Gastroesophageal sphincter (tissue), 4 donors: ENCODE data around the gene STAU1. TPM values are rescaled to one million over a fixed set of nuclear protein-coding genes. Genes with fewer than 3 reads are reported as not detected.
"Not testable (repeated sequence)": the region's sequence is repeated elsewhere in the genome, so short reads cannot be mapped to it uniquely, and the experiment has no call there.

ENCODE experiments used
- ATAC-seq: fragments of 150-250 bp; one replicate; pipeline ENCODE4 v1.9.1; 2016; ENCODE audit warnings: mild to moderate bottlenecking, moderate library complexity
- H3K27ac ChIP-seq, 4 donors: fragments of 200-600 bp; sonication (generic) in 3 of 4; 1 replicate in 3 of 4; 2 replicates in 1 of 4; pipeline ENCODE4 v1.5.1; 2016 to 2019
- H3K27me3 ChIP-seq: fragments of 200-600 bp; sonication (generic); one replicate; pipeline ENCODE4 v1.5.1; 2019
- H3K36me3 ChIP-seq, 2 donors: fragments of 200-600 bp; sonication (generic); one replicate each; pipeline ENCODE4 v1.5.1; 2019; ENCODE audit warnings: control low read depth in 1 of 2
- H3K4me1 ChIP-seq, 3 donors: fragments of 200-600 bp; sonication (generic); 1 replicate in 2 of 3; 2 replicates in 1 of 3; pipeline ENCODE4 v1.5.1; 2016 to 2019; ENCODE audit warnings: control low read depth in 2 of 3
- H3K4me3 ChIP-seq, 2 donors: fragments of 200-600 bp; sonication (generic); one replicate each; pipeline ENCODE4 v1.5.1; 2019; ENCODE audit warnings: mild to moderate bottlenecking in 1 of 2, moderate library complexity in 1 of 2
- H3K9me3 ChIP-seq, 3 donors: fragments of 200-600 bp; sonication (generic); one replicate each; pipeline ENCODE4 v1.5.1; 2017 to 2019; ENCODE audit warnings: control low read depth in 2 of 3
- CTCF ChIP-seq, 4 experiments: fragments of 200-600 bp in 2 of 4; fragments of 450-650 bp in 2 of 4; sonication (generic) in 1 of 4; IDR thresholded peaks; one replicate each; pipeline ENCODE4 v1.5.1; 2017 to 2019; ENCODE audit warnings: antibody characterized with exemption in 4 of 4, mild to moderate bottlenecking in 2 of 4, moderate library complexity in 2 of 4
- EP300 ChIP-seq: sonication (generic); formaldehyde crosslinking; IDR thresholded peaks from one replicate; pipeline ENCODE4 v1.6.1; 2017; ENCODE audit warnings: antibody characterized with exemption, mild to moderate bottlenecking
- POLR2A ChIP-seq, 2 donors: fragments of 450-650 bp; IDR thresholded peaks; one replicate each; pipeline ENCODE4 v1.6.1; 2017; ENCODE audit warnings: antibody characterized with exemption in 2 of 2, mild to moderate bottlenecking in 2 of 2, moderate library complexity in 1 of 2
- POLR2AphosphoS5 ChIP-seq: sonication (generic); formaldehyde crosslinking; IDR thresholded peaks from one replicate; pipeline ENCODE4 v1.6.1; 2017; ENCODE audit warnings: antibody characterized with exemption
- WGBS, 2 donors: methylation state at CpG; one replicate each; pipeline ENCODE4 v1.1.5; 2018; ENCODE audit warnings: low coverage in 1 of 2; 5-methylcytosine and 5-hydroxymethylcytosine counted together
- total RNA-seq, 4 donors: library from RNA; depleted of rRNA; stranded (reverse); fragments of >200 nt; gene quantifications; one replicate each; pipeline ENCODE4 v1.1.0, GENCODE V29; 2016

The STAU1 gene
- total RNA-seq, 4 donors from 2014 or later: 86.3 to 134 (median 104) TPM

- no peak for TF ChIP-seq EP300
- no peak for TF ChIP-seq POLR2AphosphoS5
- no peak for TF ChIP-seq POLR2A (IDR thresholded peaks at IDR 0.05)
- TF ChIP-seq CTCF (IDR thresholded peaks at IDR 0.05): no peak
- no peak for ATAC-seq
- WGBS, 2 donors: 86% methylated on average over 6 of the region's 6 CpGs; no CpG with 5 or more reads in 1 of the 2 donors
These were observed 18.9 kb upstream of the STAU1 start for GRCh38 chr20:49207076-49207475.

GRCh38 chr20:49203746-49204145 is 15.6 kb upstream of the STAU1 start:
- no peaks in the 10 kb centered on the region for H3K9me3 ChIP-seq
- no peak for TF ChIP-seq CTCF (IDR thresholded peaks at IDR 0.05)
- no peak for TF ChIP-seq POLR2AphosphoS5
- no peak for TF ChIP-seq EP300
- TF ChIP-seq POLR2A (IDR thresholded peaks at IDR 0.05): no peak
- ATAC-seq: no peak
- H3K27me3 ChIP-seq: no peaks in the 10 kb centered on the region
- H3K27ac ChIP-seq: no peak overlapping the region
- no peaks in the 10 kb centered on the region for H3K36me3 ChIP-seq
- H3K4me3 ChIP-seq: no peak overlapping the region
- 62 to 90% methylated on average over 9 of the region's 9 CpGs for WGBS, 2 donors
- no peaks in the 10 kb centered on the region for H3K4me1 ChIP-seq

More at GRCh38 chr20:49207076-49207475, 18.9 kb upstream of the STAU1 start:
- peaks cover 0 to 11% (median 0%) of the 10 kb centered on the region in 3 donors for H3K9me3 ChIP-seq
- no peaks in the 10 kb centered on the region for H3K27me3 ChIP-seq
- H3K4me3 ChIP-seq: no peak overlapping the region
- no peaks in the 10 kb centered on the region for H3K4me1 ChIP-seq
- H3K27ac ChIP-seq: no peak overlapping the region
- H3K36me3 ChIP-seq: no peaks in the 10 kb centered on the region

- Histone ChIP-seq H3K36me3 (no peaks in the 10 kb centered on the region), H3K27ac (no peak overlapping the region), H3K4me1 (no peaks in the 10 kb centered on the region), H3K9me3 (no peaks in the 10 kb centered on the region), H3K4me3 (no peak overlapping the region), H3K27me3 (no peaks in the 10 kb centered on the region)
- WGBS, 2 donors: 90 to 92% methylated on average over 2 to 5 of the region's 7 CpGs
- TF ChIP-seq CTCF (IDR thresholded peaks at IDR 0.05) (no peak), POLR2AphosphoS5 (no peak), EP300 (no peak), POLR2A (IDR thresholded peaks at IDR 0.05) (no peak)
- no peak for ATAC-seq
These were observed 14.9 kb upstream of the STAU1 start for GRCh38 chr20:49203011-49203410.

GRCh38 chr20:49199729-49200293 is 11.7 kb upstream of the STAU1 start:
- H3K27ac ChIP-seq: no peak overlapping the region
- H3K36me3 ChIP-seq: no peaks in the 10 kb centered on the region
- H3K9me3 ChIP-seq: no peaks in the 10 kb centered on the region
- TF ChIP-seq CTCF (IDR thresholded peaks at IDR 0.05): no peak
- no peak for TF ChIP-seq POLR2AphosphoS5
- H3K27me3 ChIP-seq: no peaks in the 10 kb centered on the region
- no peak for ATAC-seq
- H3K4me1 ChIP-seq: no peaks in the 10 kb centered on the region
- no peak overlapping the region for H3K4me3 ChIP-seq
- WGBS, 2 donors: 100% methylated on average over 2 of the region's 4 CpGs; no CpG with 5 or more reads in 1 of the 2 donors

GRCh38 chr20:49192944-49193518 is 4.9 kb upstream of the STAU1 start:
- ATAC-seq, H3K27ac ChIP-seq, H3K4me1 ChIP-seq, H3K27me3 ChIP-seq, H3K9me3 ChIP-seq, H3K36me3 ChIP-seq, H3K4me3 ChIP-seq: not testable (repeated sequence)
- 72 to 90% methylated on average over 2 to 7 of the region's 11 CpGs for WGBS, 2 donors
